ENCODE results near the gene NMNAT3. TPM values are rescaled to one million over a fixed set of nuclear protein-coding genes. Genes with fewer than 3 reads are reported as not detected.

The NMNAT3 gene
- total and polyA plus RNA-seq, 4 donors = 1.9 to 19.7 (median 2.9) TPM

DNA sequence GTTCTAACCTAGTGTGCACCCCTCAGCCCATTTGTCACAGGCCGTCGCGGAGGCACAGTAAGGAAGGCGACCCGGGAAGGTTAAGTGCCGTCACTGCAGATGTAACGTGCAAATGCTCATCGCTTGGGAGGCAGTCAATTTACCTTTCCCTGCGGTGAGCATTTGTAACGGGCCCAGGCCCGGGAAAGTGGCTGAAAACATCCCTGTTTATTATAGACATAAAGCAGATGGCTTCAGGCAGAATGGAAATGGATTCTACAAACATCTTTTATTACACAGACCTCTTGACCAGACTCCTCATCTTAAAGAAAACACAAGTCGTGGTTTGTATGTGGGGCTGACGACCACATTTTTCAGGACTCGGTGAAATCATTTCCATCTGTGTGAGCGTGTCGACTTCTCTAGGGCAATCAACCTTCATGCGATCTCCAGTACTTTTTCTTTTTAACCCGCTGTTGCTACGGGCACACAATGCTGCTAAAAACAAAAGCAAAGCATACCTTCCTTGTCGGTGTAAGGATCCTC lies 43.6 kb downstream of the NMNAT3 start:
- 94% methylated on average over 20 of the region's 20 CpGs for WGBS

GRCh38 chr3:139633511-139633910 lies 44.3 kb downstream of the NMNAT3 start:
- WGBS = 93% methylated on average over 6 of the region's 6 CpGs
- no peak for DNase-seq (ENCODE audit: low spot score)
- Histone ChIP-seq H3K4me1 (ENCODE audit: control insufficient read depth in 4 of 4, insufficient read depth in 4 of 4, low read length in 3 of 4) (no peaks in the 10 kb centered on the region), H3K4me3 (ENCODE audit: low read depth in 1 of 3, low read length in 3 of 3) (no peak overlapping the region), H3K27ac (ENCODE audit: low read depth in 1 of 2, low read length in 2 of 2) (no peak overlapping the region), H3K9me3 (ENCODE audit: control insufficient read depth in 4 of 4, low read length in 3 of 4) (no peaks in the 10 kb centered on the region), H3K9ac (ENCODE audit: low read depth in 1 of 2, low read length in 2 of 2) (no peak overlapping the region), H3K27me3 (ENCODE audit: control insufficient read depth in 4 of 4, insufficient read depth in 4 of 4, low read length in 3 of 4) (no peaks in the 10 kb centered on the region), H3K36me3 (ENCODE audit: control insufficient read depth in 4 of 4, insufficient read depth in 3 of 4, low read depth in 1 of 4, low read length in 3 of 4) (peaks cover 0 to 3% (median 1%) of the 10 kb centered on the region in 4 donors)
- TF ChIP-seq, protein P1, sequence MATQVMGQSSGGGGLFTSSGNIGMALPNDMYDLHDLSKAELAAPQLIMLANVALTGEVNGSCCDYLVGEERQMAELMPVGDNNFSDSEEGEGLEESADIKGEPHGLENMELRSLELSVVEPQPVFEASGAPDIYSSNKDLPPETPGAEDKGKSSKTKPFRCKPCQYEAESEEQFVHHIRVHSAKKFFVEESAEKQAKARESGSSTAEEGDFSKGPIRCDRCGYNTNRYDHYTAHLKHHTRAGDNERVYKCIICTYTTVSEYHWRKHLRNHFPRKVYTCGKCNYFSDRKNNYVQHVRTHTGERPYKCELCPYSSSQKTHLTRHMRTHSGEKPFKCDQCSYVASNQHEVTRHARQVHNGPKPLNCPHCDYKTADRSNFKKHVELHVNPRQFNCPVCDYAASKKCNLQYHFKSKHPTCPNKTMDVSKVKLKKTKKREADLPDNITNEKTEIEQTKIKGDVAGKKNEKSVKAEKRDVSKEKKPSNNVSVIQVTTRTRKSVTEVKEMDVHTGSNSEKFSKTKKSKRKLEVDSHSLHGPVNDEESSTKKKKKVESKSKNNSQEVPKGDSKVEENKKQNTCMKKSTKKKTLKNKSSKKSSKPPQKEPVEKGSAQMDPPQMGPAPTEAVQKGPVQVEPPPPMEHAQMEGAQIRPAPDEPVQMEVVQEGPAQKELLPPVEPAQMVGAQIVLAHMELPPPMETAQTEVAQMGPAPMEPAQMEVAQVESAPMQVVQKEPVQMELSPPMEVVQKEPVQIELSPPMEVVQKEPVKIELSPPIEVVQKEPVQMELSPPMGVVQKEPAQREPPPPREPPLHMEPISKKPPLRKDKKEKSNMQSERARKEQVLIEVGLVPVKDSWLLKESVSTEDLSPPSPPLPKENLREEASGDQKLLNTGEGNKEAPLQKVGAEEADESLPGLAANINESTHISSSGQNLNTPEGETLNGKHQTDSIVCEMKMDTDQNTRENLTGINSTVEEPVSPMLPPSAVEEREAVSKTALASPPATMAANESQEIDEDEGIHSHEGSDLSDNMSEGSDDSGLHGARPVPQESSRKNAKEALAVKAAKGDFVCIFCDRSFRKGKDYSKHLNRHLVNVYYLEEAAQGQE (IDR thresholded peaks at IDR 0.05) = no peak
- TF ChIP-seq JUND (IDR thresholded peaks at IDR 0.05) = no peak
- TF ChIP-seq MAX (IDR thresholded peaks at IDR 0.05) = no peak
- no peak for TF ChIP-seq HNF4G (IDR thresholded peaks at IDR 0.05)
- TF ChIP-seq EGR1 (IDR thresholded peaks at IDR 0.05; ENCODE audit: low read depth in 2 of 2) = no peak
- TF ChIP-seq NR2F2 (IDR thresholded peaks at IDR 0.05) = no peak
- no peak for TF ChIP-seq FOXA1 (IDR thresholded peaks at IDR 0.05)

More for the DNA sequence above, 43.6 kb downstream of the NMNAT3 start:
- H3K9me3 ChIP-seq (ENCODE audit: control insufficient read depth in 4 of 4, low read length in 3 of 4) = no peaks in the 10 kb centered on the region
- no peak for DNase-seq (ENCODE audit: low spot score)
- no peak overlapping the region for H3K27ac ChIP-seq (ENCODE audit: low read depth in 1 of 2, low read length in 2 of 2)
- TF ChIP-seq NR2F2 (IDR thresholded peaks at IDR 0.05) = no peak
- TF ChIP-seq, protein P2, sequence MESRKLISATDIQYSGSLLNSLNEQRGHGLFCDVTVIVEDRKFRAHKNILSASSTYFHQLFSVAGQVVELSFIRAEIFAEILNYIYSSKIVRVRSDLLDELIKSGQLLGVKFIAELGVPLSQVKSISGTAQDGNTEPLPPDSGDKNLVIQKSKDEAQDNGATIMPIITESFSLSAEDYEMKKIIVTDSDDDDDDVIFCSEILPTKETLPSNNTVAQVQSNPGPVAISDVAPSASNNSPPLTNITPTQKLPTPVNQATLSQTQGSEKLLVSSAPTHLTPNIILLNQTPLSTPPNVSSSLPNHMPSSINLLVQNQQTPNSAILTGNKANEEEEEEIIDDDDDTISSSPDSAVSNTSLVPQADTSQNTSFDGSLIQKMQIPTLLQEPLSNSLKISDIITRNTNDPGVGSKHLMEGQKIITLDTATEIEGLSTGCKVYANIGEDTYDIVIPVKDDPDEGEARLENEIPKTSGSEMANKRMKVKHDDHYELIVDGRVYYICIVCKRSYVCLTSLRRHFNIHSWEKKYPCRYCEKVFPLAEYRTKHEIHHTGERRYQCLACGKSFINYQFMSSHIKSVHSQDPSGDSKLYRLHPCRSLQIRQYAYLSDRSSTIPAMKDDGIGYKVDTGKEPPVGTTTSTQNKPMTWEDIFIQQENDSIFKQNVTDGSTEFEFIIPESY (IDR thresholded peaks at IDR 0.05) = no peak
- no peak for TF ChIP-seq RXRA (IDR thresholded peaks at IDR 0.05)
- TF ChIP-seq RAD21 (IDR thresholded peaks at IDR 0.05) = no peak
- TF ChIP-seq SP1 (IDR thresholded peaks at IDR 0.05) = no peak
- TF ChIP-seq TAF1 (conservative IDR thresholded peaks at IDR 0.05) = no peak
- TF ChIP-seq, protein P3, sequence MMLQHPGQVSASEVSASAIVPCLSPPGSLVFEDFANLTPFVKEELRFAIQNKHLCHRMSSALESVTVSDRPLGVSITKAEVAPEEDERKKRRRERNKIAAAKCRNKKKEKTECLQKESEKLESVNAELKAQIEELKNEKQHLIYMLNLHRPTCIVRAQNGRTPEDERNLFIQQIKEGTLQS (IDR thresholded peaks at IDR 0.05) = no peak
- no peak for TF ChIP-seq CTCF (IDR thresholded peaks at IDR 0.05; ENCODE audit: low read depth, low read length, missing input control)
- TF ChIP-seq MAX (IDR thresholded peaks at IDR 0.05) = no peak
- peaks cover 0 to 3% (median 1%) of the 10 kb centered on the region in 4 donors for H3K36me3 ChIP-seq (ENCODE audit: control insufficient read depth in 4 of 4, insufficient read depth in 3 of 4, low read depth in 1 of 4, low read length in 3 of 4)
- H3K4me3 ChIP-seq (ENCODE audit: low read depth in 1 of 3, low read length in 3 of 3) = no peak overlapping the region
- H3K27me3 ChIP-seq (ENCODE audit: control insufficient read depth in 4 of 4, insufficient read depth in 4 of 4, low read length in 3 of 4) = no peaks in the 10 kb centered on the region
- no peaks in the 10 kb centered on the region for H3K4me1 ChIP-seq (ENCODE audit: control insufficient read depth in 4 of 4, insufficient read depth in 4 of 4, low read length in 3 of 4)
- H3K9ac ChIP-seq (ENCODE audit: low read depth in 1 of 2, low read length in 2 of 2) = no peak overlapping the region
